Gastrocnemius medialis (tissue), 4 donors: ENCODE data around the gene PRSS53. TPM values are rescaled to one million over a fixed set of nuclear protein-coding genes. Genes with fewer than 3 reads are reported as not detected.

ENCODE experiments used
- ATAC-seq, 2 donors: fragments of 150-250 bp; one replicate each; pipeline ENCODE4 v1.9.1; 2016
- DNase-seq, 2 donors: peaks; one replicate each; pipeline ENCODE4 v3.0.0-alpha.2; 2019
- H3K27ac ChIP-seq, 4 donors: fragments of 200-600 bp; sonication (generic); 1 replicate in 1 of 4; 2 replicates in 3 of 4; pipeline ENCODE4 v1.5.1; 2016 to 2018; ENCODE audit warnings: mild to moderate bottlenecking in 2 of 4, moderate library complexity in 1 of 4
- H3K27me3 ChIP-seq, 3 donors: fragments of 200-600 bp; sonication (generic) in 2 of 3; 1 replicate in 1 of 3; 2 replicates in 2 of 3; pipeline versions ENCODE4 v1.5.1 to v1.6.0; 2016 to 2019; ENCODE audit warnings: mild to moderate bottlenecking in 1 of 3, moderate library complexity in 1 of 3
- H3K36me3 ChIP-seq, 2 donors: fragments of 200-600 bp; sonication (generic) in 1 of 2; one replicate each; pipeline ENCODE4 v1.5.1; 2017 to 2018
- H3K4me1 ChIP-seq, 2 donors: fragments of 200-600 bp; sonication (generic) in 1 of 2; one replicate each; pipeline ENCODE4 v1.5.1; 2016 to 2017; ENCODE audit warnings: mild to moderate bottlenecking in 2 of 2
- H3K4me3 ChIP-seq, 4 donors: fragments of 200-600 bp; sonication (generic) in 3 of 4; 1 replicate in 1 of 4; 2 replicates in 3 of 4; pipeline ENCODE4 v1.5.1; 2016 to 2019; ENCODE audit warnings: mild to moderate bottlenecking in 2 of 4
- H3K9me3 ChIP-seq, 3 donors: fragments of 200-600 bp; sonication (generic) in 2 of 3; 1 replicate in 1 of 3; 2 replicates in 2 of 3; pipeline ENCODE4 v1.5.1; 2016 to 2019
- POLR2A ChIP-seq, 2 donors: fragments of 450-650 bp; IDR thresholded peaks; one replicate each; pipeline ENCODE4 v1.6.1; 2017; ENCODE audit warnings: antibody characterized with exemption in 2 of 2, mild to moderate bottlenecking in 2 of 2, moderate library complexity in 2 of 2
- in situ Hi-C, 4 donors: fragments of 200-750 bp; cut with MboI; loops; one replicate each; pipeline versions ENCODE4 v1.15.0 to v1.8.0; 2017; ENCODE audit warnings: low sequenced_read_pairs in 4 of 4
- intact Hi-C: fragments of 100-400 bp; cut with DNase I; formaldehyde crosslinking; loops from one replicate; pipeline ENCODE4 v1.15.1; 2023; ENCODE audit warnings: low total_unique reads
- total RNA-seq, 4 donors: library from RNA; depleted of rRNA; stranded (reverse); fragments of >200 nt; gene quantifications; one replicate each; pipeline versions ENCODE4 v1.1.0 to v1.2.3, GENCODE V29; 2016
- TF ChIP-seq, protein P1 (sequence below), 5 experiments: fragments of 450-650 bp in 3 of 5; fragments of 200-600 bp in 2 of 5; sonication (generic) in 2 of 5; IDR thresholded peaks in 4 of 5; conservative IDR thresholded peaks in 1 of 5; 1 replicate in 4 of 5; 2 replicates in 1 of 5; pipeline ENCODE4 v1.5.1; 2016 to 2019; ENCODE audit warnings: antibody characterized with exemption in 5 of 5, mild to moderate bottlenecking in 3 of 5, moderate library complexity in 3 of 5

The PRSS53 gene
- total RNA-seq, 4 donors from 2014 or later, result 0.07 to 0.75 (median 0.21) TPM

DNA sequence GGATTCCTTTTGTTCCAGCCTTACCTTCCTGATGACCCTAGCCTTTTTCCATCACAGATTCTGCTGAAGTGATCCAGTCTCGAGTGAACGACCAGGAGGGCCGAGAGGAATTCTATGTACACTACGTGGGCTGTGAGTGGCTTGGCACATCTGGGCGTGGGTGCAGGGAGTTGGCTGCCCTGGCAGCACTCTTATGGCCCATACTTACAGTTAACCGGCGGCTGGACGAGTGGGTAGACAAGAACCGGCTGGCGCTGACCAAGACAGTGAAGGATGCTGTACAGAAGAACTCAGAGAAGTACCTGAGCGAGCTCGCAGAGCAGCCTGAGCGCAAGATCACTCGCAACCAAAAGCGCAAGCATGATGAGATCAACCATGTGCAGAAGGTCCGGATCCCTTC, 31.4 kb upstream of the PRSS53 start:
- TF ChIP-seq, protein P1, sequence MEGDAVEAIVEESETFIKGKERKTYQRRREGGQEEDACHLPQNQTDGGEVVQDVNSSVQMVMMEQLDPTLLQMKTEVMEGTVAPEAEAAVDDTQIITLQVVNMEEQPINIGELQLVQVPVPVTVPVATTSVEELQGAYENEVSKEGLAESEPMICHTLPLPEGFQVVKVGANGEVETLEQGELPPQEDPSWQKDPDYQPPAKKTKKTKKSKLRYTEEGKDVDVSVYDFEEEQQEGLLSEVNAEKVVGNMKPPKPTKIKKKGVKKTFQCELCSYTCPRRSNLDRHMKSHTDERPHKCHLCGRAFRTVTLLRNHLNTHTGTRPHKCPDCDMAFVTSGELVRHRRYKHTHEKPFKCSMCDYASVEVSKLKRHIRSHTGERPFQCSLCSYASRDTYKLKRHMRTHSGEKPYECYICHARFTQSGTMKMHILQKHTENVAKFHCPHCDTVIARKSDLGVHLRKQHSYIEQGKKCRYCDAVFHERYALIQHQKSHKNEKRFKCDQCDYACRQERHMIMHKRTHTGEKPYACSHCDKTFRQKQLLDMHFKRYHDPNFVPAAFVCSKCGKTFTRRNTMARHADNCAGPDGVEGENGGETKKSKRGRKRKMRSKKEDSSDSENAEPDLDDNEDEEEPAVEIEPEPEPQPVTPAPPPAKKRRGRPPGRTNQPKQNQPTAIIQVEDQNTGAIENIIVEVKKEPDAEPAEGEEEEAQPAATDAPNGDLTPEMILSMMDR (IDR thresholded peaks at IDR 0.05 in 4 of 5, conservative IDR thresholded peaks at IDR 0.05 in 1 of 5), result no peak
- no peak for TF ChIP-seq POLR2A (IDR thresholded peaks at IDR 0.05)
- ATAC-seq, result no peak
- Histone ChIP-seq H3K27ac (peak overlapping the region; percentile 88 to 100 (median 96)), H3K36me3 (peaks cover 0 to 61% of the 10 kb centered on the region in 2 donors), H3K9me3 (no peaks in the 10 kb centered on the region), H3K4me1 (peaks cover 19% of the 10 kb centered on the region in 2 donors), H3K27me3 (no peaks in the 10 kb centered on the region), H3K4me3 (no peak overlapping the region)
- in situ Hi-C loops (no loop called here), intact Hi-C loops (no loop called here)
- no peak for DNase-seq

DNA sequence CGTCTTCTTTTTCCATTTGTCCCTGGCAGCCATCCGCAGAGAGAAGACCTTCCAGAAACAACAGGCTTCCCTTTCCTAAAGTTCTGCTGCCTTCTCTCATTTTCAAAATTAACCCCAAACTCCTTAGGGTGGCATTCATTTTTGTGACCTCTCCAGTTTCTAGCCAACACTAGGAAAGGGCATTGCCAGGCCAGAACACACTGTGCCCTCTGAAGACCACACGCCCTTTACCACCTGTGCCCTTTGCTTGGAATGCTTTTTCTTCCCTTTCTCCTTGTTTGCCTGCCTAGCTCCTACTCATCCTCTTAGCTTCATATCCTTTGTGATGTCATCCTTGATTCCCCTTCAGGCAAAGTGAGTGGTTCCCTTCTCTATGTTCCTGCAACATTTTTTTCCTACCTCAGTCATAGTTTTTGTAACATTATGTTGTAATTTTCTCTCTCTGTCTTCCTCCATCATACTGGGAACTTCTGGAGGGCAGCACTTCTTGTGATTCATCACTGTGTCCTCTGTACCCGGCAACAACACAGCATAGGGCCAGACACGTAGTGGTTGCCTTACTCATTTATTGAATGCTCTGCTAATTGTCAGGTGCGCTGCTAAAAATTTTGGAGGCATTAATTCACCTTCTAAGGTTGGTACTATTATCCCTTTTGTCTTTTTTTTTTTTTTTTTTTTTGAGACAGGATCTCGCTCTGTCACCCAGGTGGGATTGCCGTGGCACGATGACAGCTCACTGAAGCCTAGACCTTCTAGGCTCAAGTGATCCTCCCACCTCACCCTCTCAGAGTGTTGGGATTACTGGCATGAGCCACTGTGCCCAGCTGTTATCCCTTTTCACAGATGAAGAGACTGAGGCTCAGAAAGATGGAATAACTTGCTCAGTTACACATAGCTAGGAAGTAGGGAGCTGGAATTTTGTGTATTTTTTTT, 29.7 kb upstream of the PRSS53 start:
- TF ChIP-seq, protein P1 (IDR thresholded peaks at IDR 0.05 in 4 of 5, conservative IDR thresholded peaks at IDR 0.05 in 1 of 5), result no peak
- TF ChIP-seq POLR2A (IDR thresholded peaks at IDR 0.05), result no peak
- no peaks in the 10 kb centered on the region for H3K9me3 ChIP-seq
- peaks cover 0 to 45% of the 10 kb centered on the region in 2 donors for H3K36me3 ChIP-seq
- ATAC-seq (peak; percentile 44 to 46), DNase-seq (peak in 1 of 2 donors; percentile 37)
- peak overlapping the region; percentile 69 to 82 (median 71) for H3K4me3 ChIP-seq
- in situ Hi-C loops (no loop called here), intact Hi-C loops (loop anchor here (1.0 kb wide), 2 partner anchors 20 to 24 kb away; no protein-coding TSS in a partner anchor)
- H3K27ac ChIP-seq, result peak overlapping the region; percentile 88 to 100 (median 96)
- no peaks in the 10 kb centered on the region for H3K27me3 ChIP-seq
- H3K4me1 ChIP-seq, result peaks cover 23% of the 10 kb centered on the region in 2 donors

DNA sequence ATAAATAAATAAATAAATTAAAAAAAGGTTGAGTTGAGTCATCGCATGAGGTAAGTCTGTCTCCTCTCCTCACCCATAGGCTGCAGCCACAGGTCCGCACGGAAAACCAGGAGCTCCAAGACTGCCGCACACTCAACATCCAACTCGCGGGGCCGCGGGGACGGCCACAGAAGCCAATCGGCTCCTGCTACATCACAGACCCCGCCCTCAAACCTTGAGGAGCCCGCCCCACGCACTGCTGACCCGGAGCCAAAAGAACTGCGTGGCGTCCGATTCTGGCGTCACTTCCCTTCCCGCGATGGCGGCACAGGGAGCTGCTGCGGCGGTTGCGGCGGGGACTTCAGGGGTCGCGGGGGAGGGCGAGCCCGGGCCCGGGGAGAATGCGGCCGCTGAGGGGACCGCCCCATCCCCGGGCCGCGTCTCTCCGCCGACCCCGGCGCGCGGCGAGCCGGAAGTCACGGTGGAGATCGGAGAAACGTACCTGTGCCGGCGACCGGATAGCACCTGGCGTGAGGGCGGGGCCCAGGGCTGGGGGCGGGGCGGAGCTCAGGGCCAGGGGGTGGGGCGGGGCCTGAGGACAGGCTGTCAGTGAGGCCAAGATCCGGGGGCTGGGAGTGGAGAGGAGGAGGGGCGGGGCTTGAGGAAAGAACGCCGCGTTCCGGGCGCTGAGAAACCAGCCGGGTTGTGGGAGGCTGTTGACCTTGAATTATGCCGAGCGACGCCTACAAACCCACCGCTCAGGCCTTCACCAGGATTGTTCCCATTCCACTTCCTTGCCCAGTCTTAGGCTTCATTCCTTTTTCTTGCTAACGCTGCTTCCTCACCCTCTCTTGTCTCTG, 28.9 kb upstream of the PRSS53 start, which contains the start of gene KAT8:
KAT8 (plus strand) TSS at position 281 of the 839 bp plus-strand sequence; CDS start at position 299, 18 bp downstream.
- H3K4me1 ChIP-seq, result peaks cover 32% of the 10 kb centered on the region in 2 donors
- peak within 1 kb of the TSS; percentile 88 to 100 (median 96) for H3K27ac ChIP-seq
- DNase-seq (peak; percentile 98), ATAC-seq (peak; percentile 82 to 92)
- no peaks in the 10 kb centered on the region for H3K27me3 ChIP-seq
- peak within 1 kb of the TSS; percentile 69 to 82 (median 71) for H3K4me3 ChIP-seq
- in situ Hi-C loops (no loop called here), intact Hi-C loops (loop anchor here (1.0 kb wide), 2 partner anchors 21 to 25 kb away; no protein-coding TSS in a partner anchor)
- TF ChIP-seq, protein P1 (IDR thresholded peaks at IDR 0.05 in 4 of 5, conservative IDR thresholded peaks at IDR 0.05 in 1 of 5), result no peak
- peak; percentile 90 to 93 for TF ChIP-seq POLR2A (IDR thresholded peaks at IDR 0.05)
- H3K9me3 ChIP-seq, result no peaks in the 10 kb centered on the region
- peaks cover 0 to 38% of the 10 kb centered on the region in 2 donors for H3K36me3 ChIP-seq

DNA sequence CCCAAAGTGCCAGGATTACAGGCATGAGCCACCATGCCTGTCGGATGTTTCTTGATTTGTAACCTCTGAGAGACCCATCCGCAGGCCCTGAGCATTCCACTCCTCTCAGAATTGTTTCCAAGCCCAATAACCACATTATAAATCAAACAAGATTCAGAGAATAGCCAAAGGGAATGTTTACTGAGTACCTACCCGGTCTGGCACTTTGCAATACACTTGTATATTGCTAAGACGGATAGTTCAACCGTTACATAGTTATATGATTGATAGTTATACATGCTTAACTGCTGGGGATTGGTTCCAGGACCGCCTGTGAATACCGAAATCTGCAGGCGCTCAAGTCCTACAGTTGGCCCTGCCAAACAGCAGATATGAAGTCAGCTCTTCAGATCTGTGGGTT, 25.7 kb upstream of the PRSS53 start:
- in situ Hi-C loops, result no loop called here
- Histone ChIP-seq H3K4me1 (peaks cover 47 to 52% of the 10 kb centered on the region in 2 donors), H3K4me3 (no peak overlapping the region), H3K9me3 (no peaks in the 10 kb centered on the region), H3K27me3 (no peaks in the 10 kb centered on the region), H3K36me3 (peaks cover 0 to 36% of the 10 kb centered on the region in 2 donors), H3K27ac (peak overlapping the region; percentile 66 to 96 (median 84))
- no peak for ATAC-seq
- TF ChIP-seq POLR2A (IDR thresholded peaks at IDR 0.05), result no peak
- TF ChIP-seq, protein P1 (IDR thresholded peaks at IDR 0.05 in 4 of 5, conservative IDR thresholded peaks at IDR 0.05 in 1 of 5), result no peak
- DNase-seq, result no peak
- intact Hi-C loops, result no loop called here
